ENCODE results near the gene PHF12.

DNA sequence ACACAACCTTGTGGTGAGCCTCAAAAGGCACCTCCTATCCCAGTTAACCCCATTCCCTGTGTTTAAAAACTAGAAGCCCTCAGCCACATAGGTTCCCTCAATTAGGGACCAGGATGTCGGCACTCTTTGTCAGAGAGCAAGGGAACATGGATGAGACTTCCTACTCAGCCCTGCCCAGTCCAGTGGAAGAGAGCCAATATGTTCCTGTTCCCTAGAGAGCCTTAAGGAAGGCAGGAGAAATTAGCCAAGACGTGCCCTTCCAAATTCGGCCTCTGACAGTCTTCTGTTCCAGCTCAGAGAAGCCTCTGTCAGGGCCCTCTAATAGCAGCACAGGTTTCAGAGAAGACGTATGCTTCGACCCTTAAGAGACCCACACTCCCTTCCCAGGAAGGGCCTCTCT, 33.9 kb downstream of the PHF12 start:
- TF ChIP-seq, protein P1, sequence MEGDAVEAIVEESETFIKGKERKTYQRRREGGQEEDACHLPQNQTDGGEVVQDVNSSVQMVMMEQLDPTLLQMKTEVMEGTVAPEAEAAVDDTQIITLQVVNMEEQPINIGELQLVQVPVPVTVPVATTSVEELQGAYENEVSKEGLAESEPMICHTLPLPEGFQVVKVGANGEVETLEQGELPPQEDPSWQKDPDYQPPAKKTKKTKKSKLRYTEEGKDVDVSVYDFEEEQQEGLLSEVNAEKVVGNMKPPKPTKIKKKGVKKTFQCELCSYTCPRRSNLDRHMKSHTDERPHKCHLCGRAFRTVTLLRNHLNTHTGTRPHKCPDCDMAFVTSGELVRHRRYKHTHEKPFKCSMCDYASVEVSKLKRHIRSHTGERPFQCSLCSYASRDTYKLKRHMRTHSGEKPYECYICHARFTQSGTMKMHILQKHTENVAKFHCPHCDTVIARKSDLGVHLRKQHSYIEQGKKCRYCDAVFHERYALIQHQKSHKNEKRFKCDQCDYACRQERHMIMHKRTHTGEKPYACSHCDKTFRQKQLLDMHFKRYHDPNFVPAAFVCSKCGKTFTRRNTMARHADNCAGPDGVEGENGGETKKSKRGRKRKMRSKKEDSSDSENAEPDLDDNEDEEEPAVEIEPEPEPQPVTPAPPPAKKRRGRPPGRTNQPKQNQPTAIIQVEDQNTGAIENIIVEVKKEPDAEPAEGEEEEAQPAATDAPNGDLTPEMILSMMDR (IDR thresholded peaks at IDR 0.05; ENCODE audit: insufficient read depth, low read length): no peak
- TF ChIP-seq POLR2AphosphoS5 (IDR thresholded peaks at IDR 0.05; ENCODE audit: low read depth) (no peak), GABPA (IDR thresholded peaks at IDR 0.05; ENCODE audit: low read depth) (no peak)

Data from HL-60 (cell line).